HG03025 (cell line): ENCODE data around the gene GFER.
"Not testable (repeated sequence)": the region's sequence is repeated elsewhere in the genome, so short reads cannot be mapped to it uniquely, and the experiment has no call there.

Source experiments
- ATAC-seq: cut with Tn5 transposase; IDR thresholded peaks from one replicate; pipeline ENCODE4 v1.9.1; 2021; ENCODE audit warnings: mild to moderate bottlenecking, moderate library complexity; ENCODE audit not compliant: unreplicated experiment, low FRiP score

The GFER gene

GRCh38 chr16:2023092-2024031 lies 39.4 kb downstream of the GFER start:
- ATAC-seq = no peak

GRCh38 chr16:2024032-2024420 lies 40.0 kb downstream of the GFER start:
- no peak for ATAC-seq

GRCh38 chr16:2025251-2025650 lies 41.3 kb downstream of the GFER start:
- no peak for ATAC-seq

- no peak for ATAC-seq
Measured at GRCh38 chr16:2025878-2026460, 42.0 kb downstream of the GFER start.

DNA sequence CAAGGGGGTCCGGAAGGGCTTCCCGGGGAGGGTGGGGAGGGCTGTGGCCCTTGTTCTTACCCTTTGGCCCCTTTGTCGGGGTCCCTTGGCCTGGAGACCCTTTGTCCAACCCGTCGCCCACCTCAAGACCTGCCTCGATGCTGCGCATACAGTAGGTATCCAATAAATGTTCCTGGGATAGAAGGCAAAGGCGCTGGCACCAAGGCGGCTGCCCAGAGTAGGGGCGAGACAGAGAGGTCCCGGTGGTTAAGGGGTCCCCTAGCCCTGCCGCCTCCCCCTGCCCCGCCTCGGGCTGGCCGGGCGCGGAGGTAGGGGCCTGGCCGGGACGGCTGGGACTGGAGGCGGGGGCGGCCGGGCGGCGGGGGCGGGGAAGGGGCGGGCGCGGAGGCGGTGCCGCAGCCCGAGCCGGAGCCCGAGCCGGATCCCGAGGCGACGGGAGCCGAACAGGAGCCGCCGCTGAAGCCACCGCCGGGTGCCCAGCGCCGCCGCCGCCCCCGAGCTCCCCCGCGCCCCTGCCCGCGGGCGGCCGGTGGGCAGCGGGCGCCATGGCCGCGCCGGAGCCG lies 42.5 kb downstream of the GFER start, which contains the start of gene NHERF2:
Gene NHERF2 (plus strand): TSS at position 442 of the 563 bp plus-strand sequence. CDS start 104 bp downstream, at position 546.
- no peak for ATAC-seq

- ATAC-seq = no peak
Measured at GRCh38 chr16:2027024-2028010, 43.3 kb downstream of the GFER start.

DNA sequence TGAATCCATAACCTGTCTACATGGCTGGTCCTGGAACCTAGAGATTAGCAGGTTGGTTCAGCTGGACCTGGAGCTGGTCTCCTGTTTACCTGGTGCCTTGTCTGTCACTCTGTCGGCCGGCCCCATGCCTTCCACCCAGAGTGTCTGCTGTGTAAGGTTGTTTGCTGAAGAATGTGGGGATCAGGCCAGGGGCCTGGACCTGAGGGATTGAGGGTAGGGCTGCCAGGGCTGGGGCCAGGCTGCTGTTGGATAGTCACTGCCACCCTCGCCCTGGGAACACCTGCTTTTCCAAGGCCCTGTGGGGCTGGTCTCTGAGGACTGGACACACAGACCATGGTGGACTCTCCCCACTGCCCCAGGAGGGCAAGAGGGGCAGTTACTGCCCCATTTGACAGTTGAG lies 44.2 kb downstream of the GFER start:
- ATAC-seq = no peak

DNA sequence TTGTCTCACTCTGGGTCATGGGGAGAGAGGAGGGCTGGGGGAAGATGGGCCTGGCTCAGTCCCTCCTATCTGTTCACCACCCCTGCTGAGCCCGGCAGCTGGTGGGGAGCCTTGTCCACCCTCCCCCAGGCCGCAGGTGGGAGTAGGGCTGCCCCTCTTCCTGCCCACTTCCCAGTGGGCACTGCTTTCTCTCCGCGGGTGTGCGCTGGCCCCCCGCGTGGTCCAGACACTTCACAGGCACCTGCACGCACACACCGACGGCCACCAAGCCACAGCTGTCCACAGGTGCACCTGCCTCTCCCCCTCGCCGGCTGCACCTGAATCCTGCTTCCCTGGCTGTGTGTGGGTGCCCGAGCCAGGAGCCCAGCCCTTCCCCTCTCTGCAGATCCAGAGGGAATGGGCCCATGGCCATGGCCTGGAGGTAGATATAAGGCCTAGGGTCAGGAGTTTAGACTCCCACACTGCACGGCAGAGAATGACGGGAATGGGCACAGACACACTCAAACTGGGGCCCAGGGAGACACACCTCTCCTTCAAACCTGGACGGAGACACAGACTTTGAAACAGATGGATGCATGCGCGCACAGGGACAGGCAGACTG lies 44.7 kb downstream of the GFER start:
- ATAC-seq = no peak

- ATAC-seq = no peak
Measured at GRCh38 chr16:2029350-2029749, 45.4 kb downstream of the GFER start.

GRCh38 chr16:2030036-2030435 lies 46.0 kb downstream of the GFER start:
- ATAC-seq = no peak

DNA sequence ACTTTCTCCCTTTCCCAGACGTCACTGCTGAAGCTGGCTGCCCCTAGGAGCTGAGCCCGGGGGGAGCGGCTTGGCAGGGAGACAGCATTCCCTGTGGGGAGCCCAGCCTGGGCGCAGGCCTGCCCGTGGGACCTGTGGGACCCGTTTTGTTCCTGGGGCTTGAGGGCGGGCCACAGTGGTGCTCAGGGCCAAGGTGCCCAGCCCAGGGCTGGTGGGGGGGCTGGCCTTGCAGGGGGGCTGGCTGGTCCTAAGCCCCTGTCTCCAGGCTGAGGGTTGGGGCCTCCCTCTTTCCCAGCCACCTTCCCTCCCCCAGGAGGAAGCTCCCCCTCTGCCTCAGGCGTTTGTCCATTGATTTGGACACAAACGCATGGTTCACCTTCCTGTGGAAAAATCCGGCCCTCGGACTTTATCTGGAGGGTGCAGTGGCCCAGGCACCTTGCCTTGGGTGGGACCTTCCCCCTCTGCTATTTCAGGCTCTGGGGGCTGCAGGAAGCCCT lies 47.1 kb downstream of the GFER start:
- no peak for ATAC-seq

DNA sequence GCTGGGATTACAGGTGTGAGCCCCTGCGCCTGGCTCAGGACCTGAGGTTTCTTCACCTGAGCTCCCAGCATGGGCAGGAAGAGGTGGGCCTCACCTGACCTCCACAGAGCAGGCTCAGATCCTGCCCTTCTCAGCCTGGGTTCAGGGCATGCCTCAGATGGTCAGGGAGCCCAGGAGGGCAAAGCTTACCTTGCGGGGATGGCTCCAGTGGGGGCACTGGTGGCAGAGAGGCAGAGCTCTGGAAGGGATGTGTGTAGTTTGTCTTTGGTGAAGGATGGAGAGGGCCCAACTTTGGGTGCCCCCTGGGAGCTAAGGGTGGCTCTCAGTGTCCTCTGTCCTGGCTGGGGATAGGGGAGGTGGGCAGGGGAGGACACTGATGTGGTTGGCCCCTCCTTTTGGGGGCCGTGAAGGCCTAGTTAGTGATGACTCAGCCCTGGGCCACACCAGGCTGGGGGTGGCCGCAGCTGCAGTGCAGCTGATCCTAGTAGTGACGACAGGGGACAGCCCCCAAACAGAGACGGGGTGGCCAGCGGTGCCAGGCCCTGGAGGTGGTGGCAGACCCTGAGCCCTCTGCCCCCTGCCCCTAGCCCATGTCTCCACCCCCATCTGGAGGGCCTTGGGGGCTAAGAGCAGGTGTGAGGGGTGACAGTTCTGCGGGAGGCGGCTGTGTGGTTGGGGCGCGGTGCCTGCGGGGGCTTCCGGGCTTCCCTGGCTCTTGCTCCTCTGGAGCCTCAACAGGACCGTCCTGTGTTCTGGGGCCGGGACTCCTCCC lies 48.5 kb downstream of the GFER start:
- no peak for ATAC-seq

DNA sequence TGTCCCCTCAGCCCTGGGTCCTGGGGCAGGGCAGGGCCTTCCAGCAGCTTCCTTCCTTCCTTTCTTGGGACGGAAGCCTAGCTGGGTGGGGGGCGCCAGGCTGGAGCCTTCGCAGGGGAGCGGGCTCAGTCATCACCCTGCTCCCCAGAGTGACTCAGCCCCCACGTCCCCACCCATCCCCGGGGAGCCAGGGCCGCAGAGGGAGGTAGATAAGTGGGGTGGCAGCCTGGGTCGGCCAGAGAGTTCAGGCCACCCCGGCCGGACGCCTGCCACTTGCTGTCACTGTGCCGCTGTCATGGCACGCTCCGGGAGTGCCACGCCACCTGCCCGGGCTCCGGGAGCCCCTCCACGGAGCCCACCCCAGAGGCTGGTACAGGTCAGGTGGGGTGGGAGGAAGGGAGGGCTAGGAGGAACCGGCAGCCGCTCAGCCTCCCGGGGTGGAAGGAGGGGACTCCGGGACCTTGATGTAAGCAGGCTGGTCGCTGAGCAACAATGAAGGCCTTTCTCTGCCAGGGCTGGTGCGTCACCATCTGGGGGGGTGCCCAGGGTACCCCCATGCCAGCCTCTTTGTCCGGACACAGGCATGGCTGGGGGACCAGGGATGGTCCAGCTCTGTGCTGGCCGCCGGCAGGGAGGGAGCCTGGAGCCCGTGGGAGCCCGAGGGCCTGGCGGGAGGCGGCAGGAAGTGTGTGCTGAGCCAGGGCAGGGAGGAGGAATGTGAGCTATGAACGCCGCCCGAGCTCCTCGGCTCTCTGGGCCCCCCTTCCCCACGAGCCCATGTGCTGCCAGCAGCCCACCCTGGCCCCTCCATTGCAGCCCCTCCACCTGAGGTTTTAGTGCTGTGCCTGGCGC lies 49.3 kb downstream of the GFER start:
- ATAC-seq = no peak

- not testable (repeated sequence) for ATAC-seq
Measured at GRCh38 chr16:2033909-2034695, 50.1 kb downstream of the GFER start.

GRCh38 chr16:2034696-2035430 lies 50.9 kb downstream of the GFER start:
- no peak for ATAC-seq

- ATAC-seq = no peak
Measured at GRCh38 chr16:2035431-2036199, 51.6 kb downstream of the GFER start.
